Testis (tissue), 3 donors: ENCODE data around the gene TAF6. TPM values are rescaled to one million over a fixed set of nuclear protein-coding genes. Genes with fewer than 3 reads are reported as not detected.

ENCODE experiments used
- DNase-seq: peaks from one replicate; pipeline ENCODE4 v3.0.0-alpha.2; 2019
- H3K27ac ChIP-seq, 2 donors: fragments of 200-600 bp; sonication (generic); one replicate each; pipeline ENCODE4 v1.5.1; 2019
- H3K27me3 ChIP-seq: fragments of 200-600 bp; sonication (generic); one replicate; pipeline ENCODE4 v1.5.1; 2019
- H3K36me3 ChIP-seq: fragments of 200-600 bp; sonication (generic); one replicate; pipeline ENCODE4 v1.5.1; 2017; ENCODE audit warnings: low read depth; ENCODE audit errors: missing control alignments
- H3K4me1 ChIP-seq: fragments of 200-600 bp; sonication (generic); one replicate; pipeline ENCODE4 v1.5.1; 2019
- H3K4me3 ChIP-seq, 2 donors: fragments of 200-600 bp; sonication (generic); one replicate each; pipeline ENCODE4 v1.5.1; 2017 to 2019
- H3K9me3 ChIP-seq: fragments of 200-600 bp; sonication (generic); one replicate; pipeline ENCODE4 v1.5.1; 2017
- CTCF ChIP-seq, 3 experiments: fragments of 450-650 bp in 2 of 3; fragments of 200-600 bp in 1 of 3; sonication (generic) in 1 of 3; IDR thresholded peaks; one replicate each; pipeline ENCODE4 v1.5.1; 2016 to 2019; ENCODE audit warnings: antibody characterized with exemption in 3 of 3, mild to moderate bottlenecking in 2 of 3, moderate library complexity in 1 of 3
- POLR2A ChIP-seq: fragments of 450-650 bp; IDR thresholded peaks from one replicate; pipeline ENCODE4 v1.6.1; 2017; ENCODE audit warnings: antibody characterized with exemption, mild to moderate bottlenecking, moderate library complexity
- WGBS, 2 donors: methylation state at CpG; one replicate each; pipeline ENCODE4 v1.1.5; 2018; 5-methylcytosine and 5-hydroxymethylcytosine counted together
- intact Hi-C: fragments of 100-400 bp; cut with DNase I; formaldehyde crosslinking; loops from one replicate; pipeline ENCODE4 v1.15.1; 2023; ENCODE audit warnings: low total_unique reads
- polyA plus RNA-seq: library from polyadenylated mRNA; stranded (reverse); fragments of 350-450 nt; fragmentation: Illumina TruSeq; extraction: RNeasy Lipid Tissue Mini Kit (QIAGEN cat#74804); gene quantifications from one replicate; pipeline ENCODE4 v1.2.3, GENCODE V29; 2014; ENCODE audit warnings: low read depth, low replicate concordance; ENCODE audit not compliant: insufficient read depth
- total RNA-seq, 2 donors: library from RNA; depleted of rRNA; stranded (reverse); fragments of >200 nt; gene quantifications; one replicate each; pipeline ENCODE4 v1.2.3, GENCODE V29; 2016

Gene TAF6
- total and polyA plus RNA-seq, 3 donors from 2014 or later, result 95.4 to 108 (median 99.1) TPM

- Histone ChIP-seq H3K4me1 (peaks cover 17% of the 10 kb centered on the region), H3K4me3 (no peak overlapping the region), H3K9me3 (no peaks in the 10 kb centered on the region), H3K36me3 (no peaks in the 10 kb centered on the region), H3K27ac (no peak overlapping the region), H3K27me3 (no peaks in the 10 kb centered on the region)
- no peak for DNase-seq
- TF ChIP-seq POLR2A, result no peak
- no peak for TF ChIP-seq CTCF (IDR thresholded peaks at IDR 0.05)
- intact Hi-C loops, result loop anchor here (5.0 kb wide), 1 partner anchor 37 kb away; the partner anchor contains the start of gene COPS6
- WGBS, 2 donors, result 67 to 83% methylated on average over 4 of the region's 4 CpGs
These were observed 5.4 kb upstream of the TAF6 start for GRCh38 chr7:100124301-100125230.

GRCh38 chr7:100122568-100122967 is 3.4 kb upstream of the TAF6 start:
- DNase-seq, result no peak
- Histone ChIP-seq H3K9me3 (no peaks in the 10 kb centered on the region), H3K27me3 (no peaks in the 10 kb centered on the region), H3K4me1 (peaks cover 15% of the 10 kb centered on the region), H3K4me3 (no peak overlapping the region), H3K27ac (no peak overlapping the region), H3K36me3 (no peaks in the 10 kb centered on the region)
- TF ChIP-seq CTCF (IDR thresholded peaks at IDR 0.05) (no peak), POLR2A (no peak)
- WGBS, 2 donors, result 69 to 100% methylated on average over 1 of the region's 1 CpG
- intact Hi-C loops, result no loop called here

- H3K27ac ChIP-seq, result no peak overlapping the region
- H3K36me3 ChIP-seq, result no peaks in the 10 kb centered on the region
- no peaks in the 10 kb centered on the region for H3K9me3 ChIP-seq
- no peak for DNase-seq
- peaks cover 15% of the 10 kb centered on the region for H3K4me1 ChIP-seq
- H3K4me3 ChIP-seq, result no peak overlapping the region
- intact Hi-C loops, result no loop called here
- H3K27me3 ChIP-seq, result no peaks in the 10 kb centered on the region
- no peak for TF ChIP-seq POLR2A
- TF ChIP-seq CTCF (IDR thresholded peaks at IDR 0.05), result no peak
- 65 to 66% methylated on average over 13 of the region's 13 CpGs for WGBS, 2 donors
These were observed 2.9 kb upstream of the TAF6 start for GRCh38 chr7:100122067-100122466.

GRCh38 chr7:100120733-100121036 is 1.5 kb upstream of the TAF6 start:
- Histone ChIP-seq H3K9me3 (no peaks in the 10 kb centered on the region), H3K27me3 (no peaks in the 10 kb centered on the region), H3K36me3 (no peaks in the 10 kb centered on the region), H3K4me3 (no peak overlapping the region), H3K4me1 (peaks cover 15% of the 10 kb centered on the region), H3K27ac (peak overlapping the region in 1 of 2 donors; percentile 93)
- no peak for TF ChIP-seq POLR2A
- no peak for TF ChIP-seq CTCF (IDR thresholded peaks at IDR 0.05)
- WGBS, 2 donors, result 5 to 21% methylated on average over 1 of the region's 1 CpG
- no peak for DNase-seq
- intact Hi-C loops, result no loop called here
